HG02623 (cell line): ENCODE results near the gene ZNF804A.

Source experiments
- ATAC-seq: cut with Tn5 transposase; IDR thresholded peaks from one replicate; pipeline ENCODE4 v1.9.1; 2021; ENCODE audit warnings: moderate library complexity; ENCODE audit not compliant: unreplicated experiment

The ZNF804A gene

DNA sequence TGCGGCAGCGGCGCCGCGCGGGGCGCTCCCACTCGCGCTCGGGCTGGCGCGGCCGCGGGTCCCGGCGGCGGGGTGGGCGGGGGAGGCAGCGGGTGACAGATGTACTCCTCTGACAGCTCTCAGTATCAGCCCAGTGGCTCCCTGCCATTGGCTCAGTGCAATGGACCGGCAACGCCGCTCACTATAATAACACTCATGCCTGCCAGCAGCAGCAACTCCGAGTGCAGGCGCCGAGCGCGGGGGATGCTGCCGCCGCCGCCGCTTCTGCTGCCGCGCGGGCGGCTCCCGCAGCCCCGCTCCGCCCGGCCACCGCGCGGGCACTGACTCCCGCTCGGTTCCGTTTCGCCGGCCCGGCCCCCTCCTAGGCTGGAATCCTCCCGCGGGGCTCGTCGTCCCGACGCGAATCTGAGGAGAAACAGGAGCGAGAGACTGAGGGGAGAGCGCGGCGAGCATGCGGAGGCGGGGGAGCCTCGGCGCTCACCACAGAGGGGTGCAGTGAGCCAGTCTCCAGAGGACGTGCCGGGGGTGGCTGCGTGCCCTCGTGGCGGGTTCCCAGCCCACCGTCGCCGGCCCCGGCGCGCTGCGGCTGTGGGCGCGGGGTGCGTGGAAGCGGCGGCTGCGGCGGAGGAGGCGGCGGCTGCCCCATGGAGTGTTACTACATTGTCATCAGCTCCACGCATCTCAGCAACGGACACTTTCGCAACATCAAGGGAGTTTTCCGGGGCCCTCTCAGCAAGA lies at the start of gene ZNF804A:
ZNF804A (plus strand) TSS at position 214 of the 738 bp plus-strand sequence; CDS start at position 645, 431 bp downstream.
- ATAC-seq = peak; percentile 84

DNA sequence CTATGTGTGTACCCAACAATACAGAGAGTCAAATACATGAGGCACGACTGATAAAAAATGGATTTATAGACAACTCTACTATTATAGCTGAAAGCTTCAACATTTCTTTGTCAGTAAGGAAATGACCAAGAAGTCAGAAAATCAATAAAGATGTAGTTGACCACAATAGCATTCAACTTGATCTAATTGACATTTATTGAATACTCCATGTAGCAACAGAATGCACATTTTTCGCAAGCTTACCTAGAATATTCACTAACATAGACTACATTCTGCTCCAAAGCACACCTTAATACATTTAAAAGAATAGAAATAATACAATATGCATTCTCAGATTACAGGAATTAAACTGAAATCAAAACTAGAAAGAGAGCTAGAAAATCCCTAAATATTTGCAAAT lies 49.2 kb upstream of the ZNF804A start:
- ATAC-seq = no peak

DNA sequence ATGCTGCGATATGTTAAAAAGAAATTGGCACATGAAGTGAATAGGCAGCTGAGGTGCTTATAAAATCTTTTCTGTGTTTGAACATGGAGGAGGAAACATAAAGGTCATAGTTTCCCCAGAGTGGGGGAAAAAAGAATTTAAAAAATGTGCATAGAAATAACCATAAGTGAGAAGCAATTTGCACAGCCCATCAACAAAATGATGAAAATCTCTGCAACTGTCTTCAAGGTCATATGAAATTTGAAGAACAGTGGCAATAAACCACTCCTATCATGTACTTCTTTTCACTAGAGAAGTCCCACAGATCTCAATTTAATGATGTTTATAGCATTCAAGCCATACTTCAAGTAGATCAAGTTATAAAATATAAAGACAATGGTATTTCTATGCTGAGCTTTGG lies 46.7 kb upstream of the ZNF804A start:
- no peak for ATAC-seq

DNA sequence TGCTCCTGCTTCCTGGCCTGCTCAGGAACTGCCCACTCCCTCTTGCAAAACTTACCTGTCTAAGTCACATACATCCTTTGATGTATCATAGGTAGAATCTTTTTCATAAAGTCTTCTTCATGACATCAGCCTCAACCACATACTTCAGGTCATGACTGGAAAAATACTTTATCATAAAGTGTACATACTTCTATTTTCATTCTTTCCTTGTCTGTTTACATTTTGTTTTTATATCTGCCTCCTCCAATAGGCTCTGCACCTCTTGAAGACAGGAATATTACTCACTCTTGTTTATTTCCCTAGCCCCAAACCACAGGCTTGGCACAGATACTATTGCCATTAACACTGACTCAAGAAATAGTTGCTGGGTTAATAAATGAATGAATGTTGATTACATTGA lies 43.6 kb upstream of the ZNF804A start:
- no peak for ATAC-seq

DNA sequence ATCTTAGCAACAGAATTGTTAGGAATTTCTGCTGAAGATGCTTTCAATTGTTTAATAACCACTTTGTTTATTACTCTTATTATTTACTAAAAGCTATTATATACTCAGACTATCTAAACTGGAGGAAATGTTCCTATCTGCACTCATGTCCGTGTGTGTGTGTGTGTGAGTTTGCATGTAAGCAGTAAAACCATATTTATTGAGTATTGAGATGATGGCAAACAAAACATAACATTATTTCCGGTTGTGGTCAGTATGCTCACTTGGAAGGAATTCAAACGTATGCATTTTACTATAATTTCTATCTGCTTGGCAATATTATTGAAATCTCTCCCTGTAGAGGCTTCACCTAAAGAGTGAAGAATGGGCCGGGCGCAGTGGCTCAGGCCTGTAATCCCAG lies 43.0 kb upstream of the ZNF804A start:
- ATAC-seq = no peak

DNA sequence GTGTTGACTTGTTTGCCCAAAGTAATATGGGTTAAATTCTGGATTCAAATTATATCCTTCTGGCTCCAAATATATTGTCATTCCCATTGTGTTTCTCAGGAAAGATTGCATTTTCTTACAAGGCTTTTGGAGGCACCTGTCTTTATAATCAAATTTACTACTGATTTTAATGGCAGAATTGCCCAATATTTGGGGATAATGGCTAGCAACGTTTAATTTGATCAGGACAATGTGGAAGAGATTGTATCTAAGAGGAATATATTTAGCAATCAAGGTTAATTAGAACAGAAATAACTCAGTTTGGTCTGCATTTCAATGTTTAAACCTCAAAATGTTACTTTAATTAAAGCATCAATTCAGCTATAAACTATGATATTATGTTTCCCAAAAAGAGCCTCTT lies 41.7 kb upstream of the ZNF804A start:
- no peak for ATAC-seq

DNA sequence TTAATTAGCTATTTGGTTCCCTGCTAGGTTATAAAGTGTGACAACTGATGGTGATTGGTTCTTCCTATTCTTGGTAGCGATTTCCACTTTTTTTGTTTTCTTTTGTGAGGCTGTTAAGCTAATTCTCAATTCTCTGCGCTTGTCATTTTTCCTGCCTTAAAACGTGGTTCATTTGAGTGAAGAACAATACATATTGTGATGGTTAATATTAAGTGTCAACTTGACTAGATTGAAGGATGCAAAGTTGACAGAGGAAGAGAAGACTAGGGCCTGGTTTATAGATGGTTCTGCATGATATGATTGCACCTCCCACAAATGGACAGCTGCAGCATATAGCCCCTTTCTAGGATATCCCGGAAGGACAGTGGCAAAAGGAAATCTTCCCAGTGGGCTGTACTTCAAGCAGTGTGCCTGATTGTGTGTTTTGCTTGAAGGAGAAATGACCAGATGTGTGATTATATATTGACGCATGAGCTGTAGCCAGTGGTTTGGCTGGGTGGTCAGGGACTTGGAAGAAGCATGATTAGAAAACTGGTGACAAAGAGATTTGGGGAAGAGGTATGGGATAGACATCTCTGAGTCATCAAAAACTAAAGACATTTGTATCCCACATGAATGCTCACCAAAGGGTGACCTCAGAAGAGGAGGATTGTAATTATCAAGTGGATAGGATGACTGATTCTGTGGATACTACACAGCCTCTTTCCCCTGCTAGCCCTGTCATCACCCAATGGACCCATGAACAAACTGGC lies 39.4 kb upstream of the ZNF804A start:
- ATAC-seq = no peak

DNA sequence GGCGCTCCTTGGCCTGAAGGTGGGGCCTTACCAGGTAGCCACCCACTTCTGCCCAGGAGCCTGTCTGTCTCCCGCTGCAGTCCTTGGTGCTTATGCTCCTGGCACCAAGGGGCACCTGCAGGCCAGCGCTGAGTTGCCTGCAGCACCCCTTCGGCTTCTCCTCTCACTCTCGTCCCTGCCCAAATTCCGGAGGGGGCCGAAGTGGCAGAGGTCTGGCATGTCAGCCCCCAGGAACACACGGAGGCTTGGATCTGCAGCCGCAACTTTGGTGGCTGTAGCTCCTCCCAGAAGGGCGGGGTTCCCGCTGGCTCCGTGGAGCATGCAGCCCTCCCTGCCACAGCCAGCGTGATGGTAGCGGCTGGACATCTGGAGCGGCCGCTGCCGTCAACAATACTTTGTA lies 37.7 kb upstream of the ZNF804A start:
- ATAC-seq = no peak

DNA sequence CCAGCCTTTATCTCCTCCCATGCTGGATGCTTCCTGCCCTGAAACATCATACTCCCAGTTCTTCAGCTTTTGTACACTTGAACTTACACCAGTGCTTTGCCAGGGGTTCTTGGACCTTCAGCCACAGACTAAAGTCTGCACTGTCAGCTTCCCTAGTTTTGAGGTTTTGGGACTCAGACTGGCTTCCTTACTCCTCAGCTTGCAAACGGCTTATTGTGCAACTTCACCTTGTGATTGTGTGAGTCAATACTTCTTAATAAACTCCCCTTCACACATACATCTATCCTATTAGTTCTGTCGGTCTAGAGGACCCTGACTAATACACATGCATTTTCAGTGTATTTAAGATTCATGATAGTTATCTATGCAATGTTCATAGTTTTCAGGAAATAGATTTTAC lies 35.8 kb upstream of the ZNF804A start:
- ATAC-seq = no peak

DNA sequence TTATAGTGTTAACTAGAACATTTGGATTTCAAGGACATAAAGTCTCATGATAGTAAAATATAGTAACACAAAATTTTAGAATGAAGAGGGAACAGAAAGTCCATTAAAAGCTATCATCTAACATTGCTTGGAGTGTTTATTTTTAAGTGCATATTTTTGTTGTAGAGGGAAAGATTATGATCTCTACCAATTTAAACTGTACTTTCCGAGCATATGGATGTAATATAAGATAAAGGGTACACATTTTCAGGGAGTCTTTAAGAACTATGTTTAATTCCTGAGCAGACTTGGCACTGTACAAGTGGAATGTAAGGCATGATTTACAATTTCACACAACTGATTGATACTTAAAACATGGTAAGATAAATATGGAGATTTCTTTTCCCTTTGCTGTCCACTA lies 34.2 kb upstream of the ZNF804A start:
- ATAC-seq = no peak

DNA sequence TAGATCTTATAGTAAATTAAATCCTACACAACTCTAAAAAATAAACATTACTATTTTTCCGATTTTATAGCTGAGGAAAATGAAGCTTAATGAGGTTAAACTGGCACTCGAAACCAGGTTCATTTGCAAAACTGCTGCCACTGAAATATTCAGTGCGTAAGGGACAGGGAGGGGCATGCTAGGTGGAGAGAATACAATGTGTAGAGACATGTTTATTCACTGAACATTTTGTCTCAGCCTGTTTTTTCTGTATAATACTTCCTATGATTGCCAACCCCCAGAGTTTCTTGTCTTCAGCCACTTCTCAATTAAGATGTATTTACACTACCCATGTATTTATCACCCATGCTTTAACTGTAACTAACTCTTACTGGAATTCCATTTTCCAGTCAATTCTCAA lies 31.6 kb upstream of the ZNF804A start:
- no peak for ATAC-seq

DNA sequence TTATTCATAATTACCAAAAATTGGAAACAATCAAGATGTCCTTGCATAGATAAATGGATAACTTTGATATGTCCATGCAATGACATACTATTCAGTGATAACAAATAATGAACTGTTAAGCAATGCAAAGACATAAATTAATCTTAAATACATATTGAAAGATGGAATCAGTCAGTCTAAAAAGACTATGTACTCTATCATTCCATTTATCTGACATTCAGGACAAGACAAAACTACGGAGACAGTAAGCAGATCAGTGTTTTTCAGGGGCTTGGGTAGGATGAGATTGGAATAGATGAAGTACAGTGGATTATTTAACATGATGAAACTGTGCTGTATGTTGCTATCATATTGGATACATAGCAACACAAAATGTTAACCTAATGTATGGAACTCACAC lies 21.3 kb upstream of the ZNF804A start:
- no peak for ATAC-seq

DNA sequence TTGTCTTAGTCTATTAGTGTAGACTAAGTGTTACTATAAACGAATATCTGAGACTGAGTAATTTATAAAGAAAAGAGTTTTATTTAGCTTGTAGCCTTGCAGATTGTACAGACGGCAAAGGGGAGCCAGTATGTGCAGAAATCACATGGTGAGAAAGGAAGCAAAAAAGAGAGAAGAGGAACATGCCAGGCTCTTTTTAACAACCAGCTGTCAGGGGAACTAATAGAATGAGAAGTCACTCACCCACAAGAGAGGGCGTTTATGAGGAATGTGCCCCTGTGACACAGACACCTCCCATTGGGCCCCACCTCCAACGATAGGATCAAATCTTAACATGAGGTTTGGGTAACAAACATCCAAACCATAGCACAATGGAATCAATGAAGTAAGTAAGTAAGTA lies 20.6 kb upstream of the ZNF804A start:
- ATAC-seq = no peak

DNA sequence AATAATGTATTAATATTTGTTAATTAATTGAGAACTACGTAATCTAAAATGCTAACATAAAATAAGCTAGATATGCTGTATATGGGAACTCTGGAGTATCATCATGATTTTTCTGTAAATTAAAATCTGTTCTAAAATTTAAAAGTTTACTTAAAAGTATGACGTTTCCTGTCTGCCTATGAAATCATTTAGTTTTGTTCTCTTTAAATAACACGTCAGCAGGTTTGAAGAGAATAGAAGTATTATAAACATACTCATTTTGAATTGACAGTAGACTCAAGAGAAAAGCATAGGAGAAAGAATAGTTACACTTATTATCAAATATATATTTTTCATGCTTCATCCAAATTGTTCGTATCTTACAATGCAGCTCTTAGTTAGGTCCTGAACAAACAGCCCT lies 19.1 kb upstream of the ZNF804A start:
- no peak for ATAC-seq

DNA sequence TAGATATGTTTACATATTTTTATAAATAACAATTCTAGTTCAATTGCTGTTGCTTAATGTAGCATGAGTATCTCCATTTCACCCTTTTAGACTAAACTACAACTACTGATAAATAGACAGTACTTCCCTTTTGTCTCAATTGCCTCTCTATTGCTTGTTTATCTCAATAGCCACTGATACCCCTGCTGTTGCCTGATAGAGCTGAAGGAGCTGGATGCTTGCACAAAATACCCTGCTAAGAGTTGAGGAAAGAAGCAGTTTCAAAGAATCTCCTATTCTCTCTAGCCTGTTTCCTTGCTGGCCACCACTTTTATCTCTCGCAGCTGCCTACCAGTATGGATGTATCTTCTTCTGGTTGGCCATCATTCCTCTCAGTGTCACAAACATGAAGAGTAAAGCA lies 16.9 kb upstream of the ZNF804A start:
- ATAC-seq = no peak

DNA sequence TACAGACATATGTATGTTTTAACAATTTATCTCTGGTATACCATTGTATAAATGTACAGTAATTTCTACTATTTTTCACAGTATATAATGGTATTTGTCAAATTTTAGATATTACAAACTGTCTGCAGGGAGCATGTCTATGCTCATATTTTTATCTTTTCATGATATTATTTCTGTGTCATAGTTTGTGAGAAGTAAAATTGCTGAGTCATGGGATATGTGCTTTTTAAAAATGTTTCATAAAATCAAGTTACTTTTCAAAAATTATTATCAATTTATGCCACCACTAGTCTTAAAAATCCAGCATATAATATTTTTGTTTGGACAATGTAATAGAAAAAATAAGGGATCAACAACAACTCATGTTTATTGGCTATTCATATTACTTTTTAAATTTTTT lies 9.1 kb upstream of the ZNF804A start:
- no peak for ATAC-seq

DNA sequence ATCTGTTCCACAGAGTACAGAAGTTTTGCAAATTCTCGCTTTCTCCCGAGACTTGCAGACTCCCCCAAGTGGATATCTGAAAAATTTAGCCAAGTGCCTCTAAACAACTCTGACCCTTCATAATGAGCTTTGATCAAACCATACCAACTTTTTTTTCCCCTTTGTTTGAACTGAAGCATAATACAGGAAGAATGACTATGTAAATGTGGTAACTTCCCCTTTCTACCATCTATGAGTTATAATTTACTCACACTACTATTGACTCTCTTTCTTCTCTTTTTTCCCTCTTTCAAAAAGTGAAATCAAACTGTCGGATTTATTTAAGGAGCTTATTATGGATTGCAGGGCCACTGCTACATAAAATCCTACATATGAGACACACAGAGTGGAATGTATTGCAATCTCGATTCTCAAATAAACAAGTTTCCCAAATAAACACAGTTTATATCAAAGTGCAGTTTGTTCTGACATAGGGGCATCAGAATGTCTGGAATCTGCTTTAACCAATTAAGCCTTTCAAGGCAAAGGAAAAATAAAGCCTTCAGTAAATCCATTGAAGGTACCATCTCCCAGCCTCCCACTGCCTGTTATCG lies 1.4 kb upstream of the ZNF804A start:
- ATAC-seq = no peak

DNA sequence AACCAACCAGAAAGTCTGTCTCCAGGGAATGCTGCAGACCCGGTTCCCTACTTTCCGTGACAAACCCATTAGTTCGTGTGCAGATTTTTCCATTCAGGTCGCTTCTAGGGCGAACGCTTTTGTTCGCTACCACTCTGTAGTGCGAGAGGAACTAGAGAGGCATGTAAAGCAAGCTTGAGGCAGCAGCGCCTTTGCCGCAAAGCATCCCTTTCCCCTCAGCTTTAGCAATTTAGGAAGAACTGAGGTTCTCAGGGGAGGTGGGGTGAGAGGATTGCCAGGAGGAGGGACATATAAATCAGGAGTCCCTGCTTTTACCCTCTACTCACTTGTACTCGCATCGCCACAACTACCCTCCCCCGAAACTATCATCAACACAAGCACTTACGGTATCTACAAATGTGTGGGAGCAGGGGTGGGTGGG lies 748 bp upstream of the ZNF804A start:
- no peak for ATAC-seq

DNA sequence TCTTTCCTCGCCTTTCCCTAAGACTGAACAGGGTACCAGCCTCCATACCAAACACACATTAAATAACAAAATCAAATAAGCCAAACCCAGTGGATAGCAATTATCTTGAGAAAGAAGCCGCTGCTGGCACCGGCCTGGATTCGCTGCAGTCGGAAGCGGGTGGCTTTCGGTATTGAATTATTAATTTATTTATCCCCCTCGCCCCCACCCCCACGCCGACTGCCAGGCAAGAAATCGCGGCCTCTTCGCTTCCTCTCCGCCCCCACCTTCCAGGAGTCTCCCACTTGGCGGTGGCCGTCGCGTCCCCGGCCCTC lies 370 bp upstream of the ZNF804A start:
- no peak for ATAC-seq

DNA sequence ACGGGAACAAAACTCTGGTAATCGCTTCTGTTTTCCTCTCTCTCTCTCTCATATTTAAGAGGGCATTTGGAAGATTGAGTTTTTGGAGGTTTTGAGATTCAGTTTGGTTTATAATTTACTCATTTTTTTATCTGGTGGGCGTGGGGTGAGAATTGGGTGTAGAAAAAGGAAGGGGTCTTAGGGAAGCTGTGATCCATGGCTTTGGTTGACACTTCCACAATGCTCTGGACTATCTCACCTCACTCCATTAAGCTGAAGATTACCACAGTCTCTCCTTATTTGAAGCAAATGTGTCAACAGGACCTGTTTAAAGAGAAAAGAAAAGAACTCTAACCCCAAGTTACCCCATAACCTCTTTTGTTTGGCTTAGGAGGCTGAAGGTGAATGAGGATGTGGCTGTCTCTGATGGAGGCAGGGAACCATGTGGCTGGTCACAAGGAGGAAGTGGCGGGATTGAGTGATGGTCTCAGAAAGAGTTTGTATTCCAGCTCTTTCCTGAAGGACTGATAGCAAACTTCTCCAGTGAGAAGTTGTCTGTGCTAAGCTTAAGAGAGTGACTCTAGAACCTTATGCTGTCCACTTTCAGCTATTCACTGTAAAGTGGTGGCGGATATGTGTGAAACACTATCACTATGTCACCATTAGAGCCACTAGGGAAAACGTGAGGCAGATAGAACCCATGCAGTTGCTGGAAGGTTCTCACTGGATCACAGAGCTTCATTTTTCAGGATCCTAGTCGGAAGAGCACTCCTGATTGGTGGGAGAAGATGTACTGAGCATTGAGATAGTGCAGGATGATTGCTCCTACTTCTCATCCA lies 934 bp downstream of the ZNF804A start:
- ATAC-seq = no peak

DNA sequence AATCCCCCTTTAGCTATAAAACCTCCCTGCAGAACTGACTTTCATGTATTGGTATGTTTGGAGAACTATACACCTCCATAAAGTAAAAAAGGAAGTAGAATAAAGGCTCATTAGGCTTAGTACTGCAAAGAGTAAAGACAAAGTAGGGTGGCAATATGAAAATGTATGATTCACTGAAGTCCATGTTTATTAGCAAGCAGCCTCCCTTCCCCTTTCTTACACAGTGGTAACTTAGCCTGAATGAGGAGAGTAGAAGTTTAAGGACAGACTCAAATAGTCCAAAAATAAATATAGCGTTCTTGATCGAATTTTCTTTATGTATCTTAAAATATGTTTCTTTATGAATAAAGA lies 1.5 kb downstream of the ZNF804A start:
- ATAC-seq = no peak

DNA sequence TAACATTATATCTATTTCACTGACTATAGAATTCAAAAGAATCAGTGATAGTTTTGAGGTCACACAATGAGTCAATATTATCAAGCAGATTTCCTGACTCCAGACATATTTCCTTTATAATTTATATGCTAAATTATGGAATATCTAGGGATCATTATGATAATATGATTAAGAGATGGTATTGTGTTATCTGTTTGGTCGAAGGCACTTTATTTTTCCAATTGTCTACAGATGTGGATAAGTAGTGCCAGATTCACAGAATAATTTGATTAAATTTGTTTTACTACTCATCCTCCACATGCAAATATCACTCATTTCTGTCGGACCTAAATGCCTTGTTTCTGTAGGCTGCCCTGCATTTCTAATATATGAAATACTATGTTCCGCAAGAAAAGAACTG lies 4.4 kb downstream of the ZNF804A start:
- no peak for ATAC-seq
